HG03095 (cell line): ENCODE data around the gene SYT7.
"Not testable (repeated sequence)": the region's sequence is repeated elsewhere in the genome, so short reads cannot be mapped to it uniquely, and the experiment has no call there.

Experiments used
- ATAC-seq: cut with Tn5 transposase; IDR thresholded peaks from one replicate; pipeline ENCODE4 v1.9.1; 2021; ENCODE audit warnings: moderate library complexity; ENCODE audit not compliant: unreplicated experiment

Gene SYT7

DNA sequence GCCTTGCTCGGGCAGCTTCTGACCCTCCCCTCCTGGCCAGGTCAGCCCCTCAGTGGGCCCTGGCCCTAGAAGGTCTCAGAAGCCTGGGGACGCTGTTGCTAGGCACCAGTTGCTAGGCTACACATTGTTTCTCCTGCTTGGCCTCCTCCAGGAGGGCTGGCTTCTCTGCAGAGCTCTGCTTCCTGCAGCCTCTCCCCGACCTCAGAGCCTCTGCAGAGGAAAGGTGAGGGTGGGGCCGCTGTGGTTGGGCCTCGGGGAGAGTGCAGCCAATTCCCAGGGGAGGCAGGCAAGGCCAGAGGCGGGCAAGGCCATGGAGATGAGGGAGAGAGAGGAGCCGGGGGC is 99.9 kb downstream of the SYT7 start:
- ATAC-seq: no peak

DNA sequence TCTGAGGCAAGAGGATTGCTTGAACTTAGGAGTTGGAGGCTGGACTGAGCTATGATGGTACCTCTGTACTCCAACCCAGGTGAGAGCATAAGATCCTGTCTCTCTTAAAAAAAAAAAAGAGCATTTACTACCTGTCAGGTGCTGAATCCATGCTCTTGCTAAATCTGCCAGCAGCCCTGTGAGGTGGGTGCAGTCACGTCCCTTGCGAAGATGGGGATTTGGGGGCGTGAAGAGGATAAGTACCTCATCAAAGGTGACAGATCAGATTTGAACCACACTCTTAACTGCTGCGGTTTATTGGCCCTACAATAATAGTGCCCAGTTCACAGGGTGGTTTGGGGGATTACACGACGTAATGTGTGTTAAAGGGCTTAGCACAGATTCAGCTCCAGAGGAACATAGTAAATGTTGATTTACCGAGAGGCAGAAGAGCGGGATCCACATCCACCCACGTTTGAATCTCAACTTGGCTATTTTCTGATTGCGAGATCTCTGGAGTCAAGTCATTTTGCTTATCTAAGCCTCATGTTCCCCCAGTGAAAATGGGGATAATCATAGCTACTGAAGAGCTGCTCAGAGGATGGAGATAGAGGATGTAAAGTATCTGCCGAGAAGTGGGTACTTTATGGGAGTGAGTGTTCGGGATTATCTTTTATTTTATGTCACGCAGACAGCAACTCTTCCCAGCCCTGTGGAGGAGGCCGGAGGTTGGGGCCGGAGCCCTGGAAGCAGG is 100.4 kb downstream of the SYT7 start:
- ATAC-seq: no peak

DNA sequence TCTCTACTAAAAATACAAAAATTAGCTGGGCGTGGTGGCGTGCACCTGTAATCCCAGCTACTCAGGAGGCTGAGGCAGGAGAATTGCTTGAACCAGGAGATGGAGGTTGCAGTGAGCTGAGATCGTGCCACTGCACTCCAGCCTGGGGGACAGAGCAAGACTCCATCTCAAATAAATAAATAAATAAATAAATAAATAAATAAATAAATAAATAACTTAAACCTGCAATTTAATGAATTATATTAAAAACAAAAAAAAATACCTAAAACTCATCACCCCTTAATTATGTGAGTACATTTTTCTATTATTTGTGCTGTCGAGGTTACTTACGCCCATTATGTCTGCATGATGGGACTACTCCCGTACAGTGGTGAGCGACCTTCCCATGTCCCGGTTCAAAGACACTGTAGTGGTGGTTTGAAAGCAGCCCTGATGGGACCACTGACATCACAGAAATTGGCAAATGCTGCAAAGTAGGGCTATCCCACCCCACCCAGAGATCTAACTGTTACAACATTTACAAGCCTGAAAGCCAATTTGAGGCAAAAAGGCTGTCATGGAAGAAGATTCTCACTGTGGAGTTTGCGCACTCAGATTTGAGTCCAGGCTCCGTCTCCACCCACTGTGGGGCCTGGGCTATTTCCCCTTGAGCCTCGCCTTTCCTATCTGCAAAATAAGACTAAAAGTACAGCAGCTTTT is 101.4 kb downstream of the SYT7 start:
- ATAC-seq: not testable (repeated sequence)

DNA sequence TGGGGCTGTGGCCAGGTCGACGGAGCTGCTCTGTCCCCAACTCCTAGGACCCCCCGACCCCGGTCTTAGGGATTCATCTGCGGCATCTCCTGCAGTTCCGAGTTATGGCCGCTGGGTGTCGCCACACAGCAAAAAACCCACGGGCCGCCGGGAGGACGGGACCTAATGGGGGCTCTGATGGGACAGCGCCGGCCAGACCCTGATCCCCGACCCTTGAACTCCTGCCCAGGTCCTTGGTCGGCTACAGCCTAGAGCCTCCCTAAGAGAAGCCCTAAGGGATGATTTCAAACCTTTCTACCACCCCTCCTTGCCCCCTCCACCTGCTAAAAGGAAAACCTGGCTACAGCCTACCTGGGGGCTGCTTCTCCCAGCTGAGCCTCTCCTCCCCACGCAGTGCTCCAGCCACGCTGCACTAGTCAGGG is 103.1 kb downstream of the SYT7 start:
- no peak for ATAC-seq

DNA sequence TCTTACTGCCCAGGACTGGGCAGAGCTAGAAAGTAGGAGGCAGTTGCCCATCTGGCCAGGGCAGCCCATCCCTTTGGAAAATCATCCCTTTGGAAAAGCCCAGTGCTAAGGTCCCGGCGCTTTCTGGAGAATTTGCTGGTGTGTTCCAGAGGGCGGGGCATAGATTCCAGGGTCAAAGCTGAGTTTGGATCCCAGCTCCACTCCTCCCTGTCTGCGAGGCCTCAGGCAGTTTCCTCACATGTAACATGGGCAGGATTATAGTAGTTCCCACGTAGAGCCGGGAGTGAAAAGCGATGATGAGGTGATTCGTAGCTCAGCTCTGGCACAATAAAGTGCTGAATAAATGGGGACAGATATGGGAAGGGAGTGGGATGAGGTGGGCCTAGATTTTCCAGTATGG is 103.8 kb downstream of the SYT7 start:
- no peak for ATAC-seq

DNA sequence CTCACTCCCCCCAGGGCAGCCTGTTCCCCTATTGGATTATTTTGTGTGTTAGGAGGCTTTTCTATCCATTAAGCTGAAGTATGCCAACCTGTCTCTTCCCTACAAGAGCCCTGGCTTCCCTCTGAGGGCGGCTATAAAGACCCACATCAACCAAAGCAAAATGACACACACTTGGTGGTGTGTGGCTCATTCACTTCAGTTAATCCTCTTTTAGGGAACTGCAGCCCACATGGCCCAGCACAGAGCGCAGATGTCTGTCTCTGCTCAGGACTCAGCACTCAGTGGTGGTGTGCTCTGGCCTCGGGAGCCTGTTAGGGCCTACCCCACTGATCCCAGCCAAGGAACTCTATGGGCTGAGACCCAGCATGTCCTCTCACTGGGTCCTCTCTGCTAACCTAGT is 104.5 kb downstream of the SYT7 start:
- no peak for ATAC-seq

DNA sequence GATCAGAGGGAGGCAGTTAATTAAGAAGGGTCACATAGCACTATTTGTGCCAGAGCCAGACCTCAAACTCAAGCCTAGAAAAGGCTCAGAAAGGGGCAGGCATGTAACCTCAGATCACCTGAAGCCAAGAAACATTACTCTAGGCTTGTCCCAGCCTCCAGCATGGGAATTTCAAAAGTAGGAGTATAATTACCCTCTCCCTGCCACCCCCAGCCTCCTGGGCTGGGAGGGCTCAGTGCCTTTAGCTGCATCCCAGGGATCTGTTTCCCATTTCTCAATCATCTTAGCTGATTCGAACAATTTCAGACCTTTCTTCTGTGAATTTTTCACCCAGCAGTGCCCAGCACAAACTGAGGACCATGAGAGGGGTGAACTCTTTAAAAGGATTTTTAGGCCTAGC is 105.4 kb downstream of the SYT7 start:
- ATAC-seq: no peak

DNA sequence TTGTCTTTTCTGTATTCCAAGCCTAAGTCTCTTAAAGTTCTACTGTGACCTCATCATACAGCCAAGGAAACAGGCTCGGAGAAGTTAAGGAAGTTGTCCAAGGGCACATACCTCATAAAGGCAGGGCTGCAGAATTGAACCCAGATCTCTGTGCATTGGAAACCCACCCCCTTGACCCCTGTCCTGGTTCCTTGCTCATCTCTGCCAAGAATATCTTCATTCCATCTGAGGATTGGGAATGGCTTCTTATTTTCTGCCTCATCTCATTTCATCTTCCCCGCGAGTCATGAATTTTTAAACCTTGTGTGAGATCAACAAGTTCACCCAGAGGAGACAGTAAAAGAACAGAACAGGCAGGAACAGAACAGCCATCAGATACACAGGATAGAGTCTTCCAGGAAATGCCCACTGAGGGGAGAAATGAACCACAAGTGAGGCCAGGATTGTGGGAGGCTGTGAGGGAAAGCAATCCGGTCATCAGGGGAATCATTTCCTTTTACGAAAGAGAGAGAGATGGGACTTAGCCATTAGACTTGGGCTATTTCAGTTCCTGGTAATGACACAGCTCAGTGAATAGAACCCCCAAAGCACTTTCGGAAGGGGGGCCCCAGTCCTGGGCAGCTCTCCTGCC is 106.7 kb downstream of the SYT7 start:
- ATAC-seq: no peak

DNA sequence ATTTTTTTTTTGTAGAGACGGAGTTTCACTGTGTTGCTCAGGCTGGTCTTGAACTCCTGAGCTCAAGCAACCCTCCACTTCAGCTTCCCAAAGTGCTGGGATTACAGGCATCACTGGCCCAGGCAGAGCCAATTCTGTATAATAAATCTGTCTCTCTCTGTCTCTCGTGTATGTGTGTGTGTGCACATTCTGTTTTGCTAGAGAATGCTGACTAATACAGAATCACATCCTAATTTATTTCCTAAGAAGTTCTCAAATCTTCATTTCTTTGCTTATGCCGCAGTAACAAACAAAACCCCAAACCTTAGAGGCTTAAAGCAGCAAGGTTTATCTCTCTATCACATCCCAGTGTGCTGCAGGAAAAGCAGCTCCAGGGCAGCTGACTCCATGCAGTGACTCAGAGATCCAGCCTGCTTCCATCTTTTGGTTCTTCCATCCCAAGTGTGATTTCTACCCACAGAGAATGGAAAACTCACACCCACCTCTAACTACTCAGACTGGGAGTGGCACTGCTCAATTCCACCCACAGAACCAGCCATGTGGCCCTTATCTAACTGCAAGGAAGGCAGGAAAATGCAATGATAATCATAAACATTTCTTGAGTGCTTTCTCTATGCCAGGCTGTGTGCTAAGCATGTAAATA is 107.4 kb downstream of the SYT7 start:
- ATAC-seq: no peak

DNA sequence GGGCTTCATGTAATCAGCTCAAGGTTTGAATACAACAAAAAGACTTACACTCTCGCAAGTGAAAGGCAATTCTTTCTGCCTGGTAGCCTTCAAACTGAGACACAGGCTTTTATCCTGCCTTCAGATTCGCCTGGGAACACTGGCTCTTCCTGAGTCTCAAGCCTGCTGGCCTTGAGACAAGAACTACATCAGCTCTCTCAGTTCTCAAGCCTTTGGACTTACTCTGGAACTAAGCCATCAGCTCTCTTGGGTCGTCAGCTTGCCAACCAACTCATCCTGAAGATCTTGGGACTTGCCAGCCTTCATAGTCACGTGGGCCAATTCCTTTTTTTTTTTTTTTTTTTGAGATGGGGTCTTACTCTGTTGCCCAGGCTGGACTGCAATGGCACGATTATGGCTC is 108.0 kb downstream of the SYT7 start:
- no peak for ATAC-seq

DNA sequence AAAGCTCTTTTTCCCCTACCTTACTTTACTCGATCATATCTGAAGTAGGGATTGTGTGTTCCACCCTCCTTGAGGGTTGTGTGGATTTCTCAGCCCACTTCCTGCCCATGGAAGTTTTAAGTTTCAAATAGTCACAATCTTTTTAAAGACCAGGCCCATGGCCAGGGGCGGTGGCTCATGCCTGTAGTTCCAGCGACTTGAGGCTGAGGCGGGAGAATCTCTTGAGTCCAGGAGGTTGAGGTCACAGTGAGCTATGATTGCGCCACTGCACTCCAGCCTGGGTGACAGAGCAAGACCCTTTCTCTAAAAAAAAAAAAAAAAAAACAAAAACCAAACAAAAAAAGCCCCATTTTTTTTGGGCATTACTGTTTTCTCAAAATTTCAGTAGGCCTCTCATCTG is 108.6 kb downstream of the SYT7 start:
- no peak for ATAC-seq

DNA sequence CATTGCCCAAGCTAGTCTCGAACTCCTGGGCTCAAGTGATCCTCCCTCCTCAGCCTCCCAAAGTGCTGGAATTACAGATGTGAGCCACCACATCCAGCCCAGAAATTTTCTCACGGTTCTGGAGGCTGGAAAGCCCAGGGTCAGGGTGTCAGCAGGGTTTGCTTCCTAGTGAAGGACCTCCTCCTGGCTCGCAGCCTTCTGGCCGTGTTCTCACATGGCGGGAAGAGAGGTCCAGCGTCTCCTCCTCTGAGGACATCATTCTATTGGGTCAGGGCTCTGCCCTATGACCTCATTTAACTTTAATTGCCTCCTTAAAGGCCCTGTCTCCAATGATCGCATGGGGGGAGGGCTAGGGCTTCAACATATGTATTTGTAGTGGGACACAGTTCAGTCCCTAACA is 112.9 kb downstream of the SYT7 start:
- no peak for ATAC-seq

DNA sequence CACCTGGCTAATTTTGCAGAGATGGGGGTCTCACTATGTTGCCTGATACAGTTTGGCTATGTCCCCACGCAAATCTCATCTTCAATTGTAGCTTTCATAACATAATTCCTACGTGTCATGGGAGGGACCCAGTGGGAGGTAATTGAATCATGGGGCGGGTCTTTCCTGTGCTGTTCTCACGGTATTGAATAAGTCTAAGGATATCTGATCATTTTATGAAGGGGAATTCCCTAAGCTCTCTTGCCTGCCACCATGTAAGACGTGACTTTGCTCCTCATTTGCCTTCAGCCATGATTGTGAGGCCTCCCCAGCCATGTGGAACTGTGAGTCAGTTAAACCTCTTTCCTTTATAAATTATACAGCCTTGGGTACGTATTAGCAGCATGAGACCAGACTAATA is 113.3 kb downstream of the SYT7 start:
- ATAC-seq: not testable (repeated sequence)
